CD4-positive, alpha-beta T cell treated with Interleukin-15 for 4 hours (primary cell): ENCODE results near the gene RHOD.

Source experiments
- DNase-seq: peaks from one replicate; pipeline ENCODE4 v3.0.0-alpha.2; 2020; ENCODE audit warnings: low spot score

RHOD gene

DNA sequence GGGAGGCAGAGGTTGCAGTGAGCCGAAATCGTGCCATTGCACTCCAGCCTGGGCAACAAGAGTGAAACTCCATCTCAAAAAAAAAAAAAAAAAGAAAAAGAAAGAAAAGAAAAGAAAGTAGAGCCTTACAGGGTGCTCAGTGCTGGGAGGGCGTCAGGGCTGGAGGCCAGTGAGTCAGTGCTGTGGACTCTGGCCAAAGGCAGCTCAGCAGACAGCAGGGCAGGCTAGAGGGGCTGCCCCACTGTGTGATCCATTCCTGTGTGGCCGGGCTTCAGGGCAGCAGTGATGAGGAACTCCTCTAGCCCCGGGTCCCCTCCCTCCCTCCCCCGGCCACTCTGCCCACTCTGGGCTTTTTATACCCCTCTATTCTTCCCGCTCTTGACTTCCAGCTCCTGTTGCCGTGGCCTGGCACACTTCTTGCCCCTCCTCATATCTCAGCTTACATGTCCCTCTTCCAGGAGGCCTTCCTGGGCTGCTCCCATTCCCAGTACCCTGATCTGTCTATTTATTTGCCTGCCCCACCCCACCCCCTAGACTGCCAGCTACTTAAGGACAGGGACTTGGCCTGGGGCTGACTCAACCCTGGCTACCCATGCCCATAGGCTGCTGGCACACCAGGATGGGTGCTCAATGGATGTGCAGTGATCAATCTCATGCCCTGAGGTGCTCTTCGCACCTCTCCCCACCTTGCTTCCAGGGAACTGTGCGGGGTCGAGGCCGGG, 23.7 kb upstream of the RHOD start:
- no peak for DNase-seq

DNA sequence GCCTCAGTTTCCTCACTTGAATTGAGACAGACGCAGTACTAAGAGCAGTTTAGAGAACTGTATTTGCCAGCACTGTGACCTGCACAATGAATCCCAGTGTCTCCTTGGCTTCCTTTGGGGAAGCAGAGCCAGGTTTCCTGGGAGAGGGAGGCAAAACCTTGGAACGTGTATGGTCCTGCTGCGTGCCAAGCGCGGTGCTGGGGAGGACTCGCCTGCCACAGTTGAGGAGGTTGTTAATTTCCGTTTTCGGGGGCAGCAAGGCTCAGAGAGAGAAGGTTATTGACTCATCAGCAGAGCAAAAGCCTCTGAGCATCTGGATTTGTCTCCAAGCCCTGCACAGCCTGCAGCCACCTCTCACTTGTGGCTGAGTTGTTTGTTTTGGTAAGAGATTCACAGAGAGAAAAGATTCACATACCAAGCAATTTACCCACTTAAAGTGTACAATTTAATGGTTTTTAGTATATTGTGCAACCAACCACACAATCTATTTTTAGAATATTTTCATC, 22.9 kb upstream of the RHOD start:
- no peak for DNase-seq

DNA sequence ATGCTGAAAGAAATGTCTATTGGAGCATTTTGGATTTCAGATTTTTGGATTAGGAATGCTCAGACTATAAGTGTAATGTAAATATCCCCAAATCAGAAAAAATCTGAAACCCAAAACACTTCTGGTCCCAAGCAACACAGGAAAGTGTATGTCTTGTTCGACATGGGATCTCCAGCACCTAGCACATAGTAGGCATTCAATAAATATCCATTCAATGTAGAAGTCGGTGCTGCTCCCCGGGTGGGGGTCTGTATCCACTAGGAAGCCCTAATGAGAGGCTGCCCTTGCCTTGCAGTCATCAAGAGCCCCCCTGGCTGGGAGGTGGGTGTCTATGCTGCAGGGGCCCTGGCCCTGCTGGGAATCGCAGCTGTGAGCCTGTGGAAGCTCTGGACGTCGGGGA, 22.3 kb upstream of the RHOD start:
- DNase-seq, result no peak

DNA sequence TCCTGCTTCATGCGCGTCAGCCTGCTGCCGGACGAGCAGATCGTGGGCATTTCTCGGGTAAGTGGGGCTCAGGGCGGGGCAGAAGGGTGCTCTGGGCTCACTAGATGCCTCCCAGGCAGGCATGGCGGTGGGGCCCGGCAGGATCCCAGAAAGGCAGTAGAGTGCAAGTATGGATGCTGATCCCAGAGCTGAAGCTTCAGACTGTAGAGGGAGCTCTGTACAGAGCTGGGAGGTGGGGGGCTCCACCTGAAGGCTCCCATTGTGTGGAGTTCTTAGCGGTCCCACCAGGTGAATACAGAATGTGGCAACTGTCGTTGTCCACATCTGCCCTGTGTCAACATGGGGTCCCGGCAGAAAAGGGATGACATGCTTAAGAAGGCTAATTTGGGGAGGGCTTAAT, 16.5 kb upstream of the RHOD start:
- no peak for DNase-seq

DNA sequence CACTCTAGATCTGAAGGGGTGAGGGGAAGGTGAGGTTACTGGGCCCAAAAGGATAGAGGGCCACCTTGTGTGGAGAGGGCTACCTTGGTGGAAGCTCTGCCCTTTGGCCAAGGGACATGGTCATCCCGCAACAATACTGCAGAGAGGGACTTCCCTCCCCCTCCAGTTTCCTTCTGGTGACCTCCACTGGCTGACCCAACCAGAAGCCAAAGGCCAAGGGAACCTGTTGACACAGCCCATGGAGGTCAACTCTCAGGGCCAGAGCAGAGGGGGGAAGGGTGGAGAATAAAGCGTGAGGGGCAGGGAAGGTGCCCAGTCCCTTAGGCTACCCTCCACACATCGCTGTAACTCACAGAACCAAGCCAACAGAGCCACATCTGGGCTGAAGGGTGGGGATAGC, 15.0 kb upstream of the RHOD start:
- no peak for DNase-seq

DNA sequence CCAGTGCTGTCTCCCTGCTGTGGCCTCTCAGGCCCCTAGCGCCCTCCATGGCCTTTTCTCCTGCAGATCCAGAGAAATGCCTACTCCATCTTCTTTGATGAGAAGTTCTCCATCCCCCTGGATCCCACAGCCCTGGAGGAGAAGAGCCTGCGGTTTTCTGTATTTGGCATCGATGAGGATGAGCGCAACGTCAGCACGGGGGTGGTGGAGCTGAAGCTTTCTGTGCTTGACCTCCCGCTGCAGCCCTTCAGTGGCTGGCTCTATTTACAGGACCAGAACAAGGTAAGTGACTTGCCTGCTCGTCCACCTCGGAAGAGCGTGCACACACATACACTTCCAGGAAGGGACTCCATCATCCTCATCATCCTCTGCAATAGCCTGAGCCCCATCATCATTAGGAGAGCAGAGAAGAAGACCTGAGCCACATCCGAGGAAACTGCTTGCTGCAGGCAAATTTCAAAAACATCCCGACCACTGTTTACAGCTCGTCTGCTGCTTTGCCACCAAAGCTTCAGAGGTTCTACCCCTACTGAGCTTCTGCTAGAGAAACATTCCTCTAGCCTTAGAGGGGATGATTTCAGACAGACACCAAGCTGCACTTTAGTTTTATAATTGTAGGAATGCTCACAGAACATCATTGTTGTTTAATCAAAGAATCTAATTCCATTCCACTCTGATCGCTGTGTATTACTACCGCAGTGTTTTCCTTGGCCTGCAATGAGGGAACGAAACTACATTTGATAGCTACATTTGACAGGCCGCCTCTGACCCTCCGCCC, 12.9 kb upstream of the RHOD start:
- no peak for DNase-seq

DNA sequence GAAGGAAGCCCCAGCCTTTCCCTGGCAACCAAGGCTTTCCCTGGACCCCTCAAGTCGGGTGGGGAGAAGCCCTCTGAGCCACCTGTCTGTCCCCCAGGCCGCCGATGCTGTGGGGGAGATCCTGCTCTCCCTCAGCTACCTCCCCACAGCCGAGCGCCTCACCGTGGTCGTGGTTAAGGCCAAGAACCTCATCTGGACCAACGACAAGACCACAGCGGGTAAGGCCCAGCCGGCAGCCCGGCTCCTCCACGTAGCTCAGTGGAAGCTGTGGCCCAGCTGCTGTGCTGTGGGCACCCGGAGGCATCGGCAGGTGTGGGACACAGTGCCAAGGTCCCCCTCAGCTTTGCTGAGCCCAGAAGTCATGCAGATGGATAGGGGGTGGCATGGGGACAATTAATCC, 12.2 kb upstream of the RHOD start:
- DNase-seq, result no peak

DNA sequence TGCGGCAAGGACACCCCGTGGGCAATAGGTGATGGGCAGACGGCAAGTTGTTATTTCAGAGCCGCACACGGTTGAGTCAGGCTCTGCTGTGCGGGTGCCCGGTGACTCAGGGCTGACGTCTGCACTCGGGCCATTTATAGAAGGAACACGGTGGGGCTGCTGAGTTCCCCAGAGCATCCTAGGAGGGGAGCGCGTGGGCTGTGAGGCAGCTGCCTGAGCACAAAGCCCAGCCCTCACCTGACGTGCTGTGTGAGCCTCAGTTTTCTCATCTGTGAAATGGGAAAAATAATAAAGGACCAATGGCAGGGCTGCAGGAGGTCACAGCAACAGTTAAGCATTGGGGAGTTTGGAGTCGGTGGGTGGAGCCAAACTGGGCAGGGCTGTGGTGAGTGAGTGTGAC, 11.3 kb upstream of the RHOD start:
- DNase-seq, result no peak

DNA sequence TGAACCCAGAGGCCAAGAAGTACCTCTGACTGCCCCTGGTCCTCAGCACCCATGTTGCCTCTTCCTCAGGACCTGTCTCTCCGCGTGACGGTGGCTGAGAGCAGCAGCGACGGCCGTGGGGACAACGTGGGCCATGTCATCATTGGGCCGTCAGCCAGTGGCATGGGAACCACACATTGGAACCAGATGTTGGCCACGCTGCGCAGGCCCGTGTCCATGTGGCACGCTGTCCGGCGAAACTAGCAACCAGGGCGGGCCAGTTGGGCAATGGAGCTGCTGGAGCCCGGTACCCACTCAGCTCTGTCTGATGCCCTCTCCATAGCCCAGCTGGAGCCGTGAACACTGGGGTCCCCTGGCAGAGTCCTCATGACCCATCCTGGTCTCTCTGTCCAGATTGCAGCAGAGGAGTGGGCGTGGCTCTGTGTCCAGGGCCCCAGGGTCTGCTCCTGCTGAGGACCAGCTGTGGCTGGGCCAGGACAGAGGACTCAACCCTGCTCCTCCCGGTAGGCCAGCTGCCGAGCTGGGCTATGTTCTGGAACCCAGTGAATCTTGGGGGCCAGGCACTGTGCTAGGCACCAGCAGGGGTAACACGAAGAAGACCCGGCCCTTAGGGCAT, 8.0 kb upstream of the RHOD start:
- no peak for DNase-seq

DNA sequence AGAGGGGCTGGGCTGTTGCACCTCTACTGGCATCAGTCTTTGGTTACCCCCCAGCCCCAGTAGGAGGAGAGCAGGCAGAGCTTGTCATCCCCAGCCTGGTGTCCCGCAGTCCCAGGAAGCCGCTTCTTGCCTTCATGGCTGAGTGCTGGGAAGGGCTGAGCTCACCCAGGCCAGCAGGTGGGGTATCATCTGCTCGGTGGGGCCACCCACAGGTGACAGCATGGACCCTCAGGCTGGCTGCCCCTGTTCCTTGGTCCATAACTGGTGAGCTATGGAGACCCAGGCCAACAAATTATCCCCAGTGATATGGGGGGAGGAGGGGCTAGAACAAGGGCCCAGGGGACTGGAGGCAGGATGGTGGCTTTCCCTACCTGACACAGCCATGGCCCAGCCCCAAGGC, 6.5 kb upstream of the RHOD start:
- no peak for DNase-seq

DNA sequence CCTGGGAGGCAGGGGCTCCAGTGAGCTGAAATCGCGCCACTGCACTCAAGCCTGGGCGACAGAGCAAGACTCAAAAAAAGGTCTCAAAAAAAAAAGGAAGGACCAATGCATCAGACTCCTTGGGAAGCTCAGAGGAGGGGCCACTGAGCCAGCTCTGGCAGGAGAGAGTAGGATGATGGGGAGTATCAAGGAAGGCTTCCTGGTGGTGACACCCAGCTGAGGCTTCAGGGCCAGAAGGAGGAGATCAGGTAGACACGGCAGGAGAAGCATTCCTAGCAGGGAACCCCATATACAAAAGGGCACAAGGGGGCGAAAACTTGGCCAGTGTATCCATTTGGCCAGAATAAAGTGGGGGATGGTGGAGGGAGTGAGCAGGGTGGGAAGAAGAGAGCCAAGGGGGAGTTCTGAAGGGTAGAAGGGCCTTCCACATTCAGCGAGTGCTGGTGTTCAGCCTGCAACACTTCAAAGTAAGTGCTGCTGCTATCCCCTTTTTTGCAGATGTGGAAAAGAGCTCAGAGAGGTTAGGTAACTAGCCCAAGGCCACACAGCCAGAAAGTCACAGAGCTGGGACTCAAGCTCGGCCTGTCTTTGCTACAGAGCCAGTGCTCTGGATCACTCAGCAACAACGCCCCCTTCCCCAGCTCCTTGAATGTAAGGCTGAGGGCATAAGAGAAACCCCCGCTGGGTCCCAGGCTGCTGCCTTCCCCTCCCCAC, 5.3 kb upstream of the RHOD start:
- no peak for DNase-seq

DNA sequence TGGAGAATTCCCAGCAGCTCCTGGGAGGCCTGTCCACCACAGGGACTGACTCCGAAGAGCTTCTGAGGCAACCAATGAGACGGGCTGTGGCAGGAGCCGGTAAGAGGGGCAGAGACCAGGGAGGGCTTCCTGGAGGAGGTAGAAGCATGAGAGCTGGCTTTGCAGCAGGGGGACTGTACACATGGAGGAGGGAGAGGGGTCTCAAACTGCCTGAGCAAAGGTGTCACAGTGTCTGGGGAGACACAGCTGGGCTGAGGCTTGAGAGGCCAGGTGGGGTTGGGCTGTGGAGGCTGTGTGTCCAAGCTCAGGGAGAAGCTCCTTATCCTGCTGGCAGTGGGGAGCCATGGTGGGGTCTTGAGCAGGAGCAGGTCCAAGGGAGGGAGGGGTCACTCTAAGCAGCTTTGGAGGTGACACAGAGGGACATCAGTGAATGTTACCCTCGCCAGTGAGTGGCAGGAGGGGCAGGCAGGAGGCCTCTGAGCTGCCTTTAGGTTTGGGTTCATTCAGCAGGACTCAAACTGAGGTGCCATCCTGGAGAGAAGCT, 4.6 kb upstream of the RHOD start:
- DNase-seq, result no peak

DNA sequence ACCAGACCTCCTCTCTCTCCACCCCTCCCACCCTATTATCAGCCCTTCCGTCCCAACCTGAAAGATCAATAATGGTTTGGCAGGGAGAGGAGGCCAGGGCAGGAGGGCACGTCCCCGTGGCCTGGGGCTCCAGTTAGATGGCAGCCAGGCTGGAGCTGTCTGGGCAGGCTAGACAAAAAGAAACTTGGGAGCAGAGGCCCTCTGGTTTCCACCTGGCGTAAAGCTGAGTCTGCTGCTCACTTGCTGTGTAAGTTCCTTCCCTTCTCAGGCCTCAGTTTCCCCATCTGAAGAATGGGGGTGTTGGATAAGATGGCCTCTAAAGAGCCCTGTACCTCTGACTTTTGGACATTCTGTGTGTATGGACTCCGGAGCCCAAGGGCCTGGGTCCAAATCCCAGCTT, 3.8 kb upstream of the RHOD start:
- DNase-seq, result no peak

DNA sequence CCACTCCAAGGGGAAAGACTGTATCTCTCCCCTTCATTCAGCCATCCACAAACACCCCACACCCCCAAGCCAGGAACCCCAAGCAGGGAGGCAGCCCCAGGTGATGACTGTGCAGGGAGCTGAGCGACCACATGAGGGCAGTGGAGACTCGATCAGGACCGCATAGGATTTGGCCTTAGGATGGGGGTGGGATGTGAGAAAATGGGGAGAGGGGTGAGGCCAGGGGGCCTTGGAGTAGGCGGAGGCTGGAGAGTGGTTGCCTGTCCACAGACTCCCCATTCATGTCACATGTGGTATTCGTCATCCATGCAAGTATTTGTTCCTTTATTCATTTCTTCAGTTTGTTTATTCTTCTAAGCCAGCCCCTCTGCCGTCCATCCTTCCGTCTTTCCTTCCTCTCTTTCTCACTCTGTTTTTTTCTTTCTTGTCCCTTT, 2.7 kb upstream of the RHOD start:
- DNase-seq, result peak; percentile 20

DNA sequence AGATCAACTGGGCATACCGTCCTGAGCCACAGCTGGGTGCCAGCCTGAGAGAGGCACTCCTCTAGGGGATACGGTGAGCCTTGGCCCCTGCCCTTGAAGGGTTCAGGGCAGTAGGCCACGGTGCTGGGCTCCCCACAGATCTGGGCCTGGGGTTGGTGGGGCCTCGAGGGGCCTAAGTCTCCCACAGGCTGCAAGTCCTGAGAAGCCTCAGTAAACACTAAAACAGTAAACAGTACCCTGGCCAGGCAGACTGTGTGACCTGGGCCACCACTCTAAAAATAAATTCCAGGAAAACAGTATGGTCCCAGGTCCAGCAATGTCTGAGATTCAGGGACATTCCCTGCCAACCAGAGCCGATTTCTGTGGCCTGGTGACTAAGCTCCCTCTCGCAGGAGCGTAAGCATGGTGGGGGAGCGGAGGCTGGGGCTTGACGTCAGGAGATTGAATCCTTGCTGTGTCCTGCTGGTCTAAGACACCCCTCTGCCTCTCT, 2.3 kb upstream of the RHOD start:
- DNase-seq, result no peak

DNA sequence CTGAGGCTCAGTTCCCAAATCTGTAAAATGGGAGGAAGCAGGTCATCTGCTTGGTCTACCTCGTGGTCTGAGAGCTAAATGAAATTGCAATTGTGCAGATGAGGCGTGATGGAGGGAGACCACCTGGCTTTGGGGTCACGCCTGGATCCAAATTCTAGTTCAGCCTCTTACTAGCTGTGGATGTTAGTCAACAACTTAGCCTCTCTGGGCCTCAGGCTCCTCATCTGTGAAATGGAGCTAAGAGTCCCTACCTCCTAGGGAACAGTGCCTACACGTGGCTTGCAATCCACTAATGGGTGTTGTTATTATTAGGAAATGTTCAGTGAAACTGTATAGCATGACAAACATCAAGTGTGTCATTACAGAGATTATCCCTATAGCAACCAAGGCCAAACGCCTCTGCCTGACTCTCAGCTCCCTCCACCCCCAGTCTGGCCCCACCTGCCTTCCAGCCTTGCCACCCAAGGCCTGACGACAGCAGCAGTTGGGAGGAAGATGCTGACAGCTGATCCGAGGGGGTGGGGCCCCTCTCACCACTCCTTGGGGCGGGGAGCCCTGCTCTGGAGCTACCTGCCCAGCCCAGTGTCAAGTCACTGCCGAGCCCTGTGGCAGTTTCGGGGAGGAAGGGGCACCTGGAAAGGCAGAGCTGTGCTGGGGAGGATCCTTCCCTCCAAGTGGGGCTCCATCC, 1.7 kb upstream of the RHOD start:
- no peak for DNase-seq

DNA sequence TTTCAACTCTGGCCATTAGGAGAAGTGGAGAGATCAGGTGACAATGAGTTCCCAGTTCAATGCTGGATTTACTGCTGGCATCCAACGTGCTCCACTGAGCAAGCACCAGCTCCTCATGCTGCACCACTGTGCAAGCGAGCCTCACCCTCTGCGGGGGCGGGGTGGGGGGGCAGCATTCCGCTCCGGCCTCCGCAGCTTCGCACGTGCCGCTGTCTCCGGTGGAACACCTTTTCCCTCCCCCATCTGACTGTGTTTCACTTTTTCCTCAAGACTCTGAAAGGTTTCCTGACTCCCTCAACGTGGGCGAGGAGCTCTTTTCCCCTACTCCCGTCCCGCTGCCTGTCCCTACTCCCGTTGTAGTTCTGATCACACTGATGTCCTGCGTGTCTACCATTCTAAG, 835 bp upstream of the RHOD start:
- DNase-seq, result no peak

DNA sequence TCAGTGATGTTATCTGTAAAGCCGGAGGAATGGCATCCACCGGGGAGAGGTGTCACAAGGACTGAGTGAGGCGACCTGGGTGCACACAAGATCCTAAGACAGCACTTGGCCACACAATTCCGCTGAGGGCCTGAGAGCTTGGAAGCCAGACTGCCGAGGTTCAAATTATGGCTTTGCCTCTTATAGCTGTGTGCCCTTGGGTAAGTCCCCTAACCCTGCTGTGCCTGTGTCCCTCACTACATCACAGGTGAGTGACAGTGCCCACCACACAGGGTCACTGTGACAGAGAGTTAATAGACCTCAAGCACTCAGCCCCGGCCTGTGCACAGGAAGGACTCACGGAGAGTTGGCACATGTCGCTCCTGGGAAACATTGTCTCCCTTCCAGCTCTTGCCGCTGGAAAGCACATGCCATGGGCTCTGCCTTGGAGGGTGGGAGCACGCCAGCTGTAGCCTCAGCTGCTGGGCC, 592 bp downstream of the RHOD start:
- DNase-seq, result no peak

DNA sequence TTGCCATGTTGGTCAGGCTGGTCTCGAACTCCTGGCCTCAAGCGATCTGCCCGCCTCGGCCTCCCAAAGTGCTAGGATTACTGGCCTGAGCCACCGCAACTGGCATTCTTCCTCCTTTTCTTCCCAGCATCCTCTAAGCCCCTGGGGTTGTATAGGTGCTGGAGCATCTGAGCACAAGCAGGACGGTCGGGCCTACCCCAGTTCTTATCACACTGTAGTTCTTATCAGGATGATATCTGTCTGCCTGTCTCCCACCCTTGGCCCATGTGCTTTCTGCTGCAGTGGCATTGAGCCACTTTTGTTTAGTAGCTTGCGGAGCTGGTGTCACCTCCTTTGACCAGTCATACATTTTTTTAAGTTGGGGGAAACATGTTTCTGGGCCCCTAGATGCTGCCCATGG, 1.9 kb downstream of the RHOD start:
- DNase-seq, result no peak

DNA sequence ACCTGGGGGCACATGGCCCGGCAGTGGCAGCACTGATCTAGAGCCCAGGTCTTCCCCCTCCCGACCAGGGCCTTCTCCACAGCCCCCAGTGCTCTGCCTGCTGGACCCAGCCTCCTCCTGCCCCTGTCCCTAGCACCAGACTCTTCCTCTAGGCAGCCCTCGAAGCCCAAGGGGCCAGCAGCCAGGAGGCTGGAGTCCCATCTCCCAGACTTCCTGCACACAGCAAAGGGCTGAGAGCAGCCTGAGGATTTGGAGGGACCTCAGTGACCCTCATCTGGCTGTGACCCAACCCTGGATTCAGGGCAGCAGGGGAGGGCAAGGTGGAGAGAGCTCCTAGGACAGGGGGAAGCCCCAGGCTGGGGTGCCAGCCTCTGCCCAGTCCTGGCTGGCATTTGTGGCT, 3.0 kb downstream of the RHOD start:
- DNase-seq, result no peak

DNA sequence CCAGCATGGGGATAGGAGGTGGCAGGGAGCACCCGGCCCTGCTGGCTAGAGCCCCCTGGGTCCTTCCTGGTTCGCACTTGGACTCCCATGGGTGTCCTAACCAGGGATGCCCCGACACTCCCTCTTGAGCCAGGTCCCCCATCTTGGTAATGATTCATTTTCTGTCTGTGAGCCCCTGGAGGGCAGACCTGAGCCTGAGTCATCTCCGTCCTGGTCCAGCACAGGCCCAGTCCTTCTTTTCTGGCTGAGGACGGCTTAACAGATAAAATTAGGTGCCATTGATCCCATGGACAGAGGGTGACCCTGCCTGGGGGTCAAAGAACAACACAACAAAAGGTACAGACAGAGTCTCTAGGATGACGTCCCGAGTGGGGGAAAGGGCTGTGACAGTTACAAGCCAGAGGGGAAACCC, 3.5 kb downstream of the RHOD start:
- no peak for DNase-seq
